Type B pancreatic cell (in vitro differentiated cells): ENCODE data around the gene PIEZO1. TPM values are rescaled to one million over a fixed set of nuclear protein-coding genes. Genes with fewer than 3 reads are reported as not detected.

ENCODE experiments used
- DNase-seq: peaks from one replicate; pipeline ENCODE4 v3.0.0; 2021; ENCODE audit warnings: mixed read lengths; ENCODE audit not compliant: unreplicated experiment; ENCODE audit errors: extremely low spot score
- H3K27ac Mint-ChIP-seq: 2 replicates; pipeline ENCODE4 v1.8.0; 2021; ENCODE audit warnings: mild to moderate bottlenecking, mixed read lengths
- H3K27me3 Mint-ChIP-seq: 2 replicates; pipeline ENCODE4 v1.8.0; 2021; ENCODE audit warnings: mixed read lengths
- H3K36me3 Mint-ChIP-seq: 2 replicates; pipeline ENCODE4 v1.8.0; 2021; ENCODE audit warnings: mixed read lengths
- H3K4me1 Mint-ChIP-seq: one replicate; pipeline ENCODE4 v1.8.0; 2021; ENCODE audit warnings: mixed read lengths; ENCODE audit not compliant: unreplicated experiment
- H3K4me3 Mint-ChIP-seq: 2 replicates; pipeline ENCODE4 v1.8.0; 2021; ENCODE audit warnings: mild to moderate bottlenecking, mixed read lengths
- H3K9me3 Mint-ChIP-seq: 2 replicates; pipeline ENCODE4 v1.8.0; 2021; ENCODE audit warnings: mixed read lengths
- total RNA-seq: library from RNA; stranded (reverse); gene quantifications from 2 replicates; pipeline ENCODE4 v1.2.1, GENCODE V29; 2021; ENCODE audit warnings: low replicate concordance
- TF ChIP-seq, protein P1 (sequence below): fragments of 200-600 bp; sonication (generic); conservative IDR thresholded peaks from 2 replicates; pipeline ENCODE4 v1.5.0; 2021; ENCODE audit warnings: antibody characterized with exemption, mild to moderate bottlenecking

The PIEZO1 gene
- total RNA-seq, 1 donor from 2014 or later, result 33.3 TPM

DNA sequence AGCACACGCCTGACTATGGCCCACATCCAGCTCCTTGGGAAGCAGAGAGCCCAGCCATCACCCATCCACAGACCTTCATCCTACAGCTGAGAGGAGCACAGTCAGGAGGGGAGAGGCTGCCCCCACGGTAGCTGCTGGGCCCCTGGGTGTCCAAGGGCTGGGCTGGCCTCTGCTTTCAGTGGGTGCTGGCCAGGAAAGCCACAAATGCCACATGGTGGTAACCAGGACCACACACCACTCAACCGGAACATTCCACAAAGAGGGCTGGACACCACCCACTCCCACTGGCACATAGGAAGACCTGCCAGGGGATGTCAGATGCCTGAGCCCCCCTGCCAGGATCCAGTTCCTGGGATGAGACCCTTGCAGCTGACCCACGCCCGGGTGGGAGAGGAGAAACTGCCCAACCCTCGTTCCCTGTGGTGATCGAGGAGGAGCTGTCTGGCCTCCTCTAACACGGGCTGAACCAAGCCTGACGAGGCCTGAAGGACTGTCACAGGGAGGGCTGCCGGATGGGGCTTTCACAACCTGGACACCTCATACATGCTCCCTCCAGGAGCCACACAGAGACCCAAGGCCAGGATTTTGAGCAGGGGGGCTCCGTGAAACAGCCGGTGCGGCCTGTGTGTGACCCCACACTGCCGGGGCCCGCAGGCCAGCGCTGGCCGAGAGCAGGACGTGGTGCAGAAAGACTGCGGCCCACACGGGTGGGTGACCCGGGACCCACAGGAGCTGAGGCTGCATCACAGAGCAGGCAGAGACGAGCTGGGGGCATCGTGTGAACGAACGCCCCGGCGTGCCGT is 30.7 kb downstream of the PIEZO1 start:
- Mint-ChIP-seq H3K27me3 (no peaks in the 10 kb centered on the region), H3K27ac (no peak overlapping the region), H3K36me3 (no peaks in the 10 kb centered on the region), H3K9me3 (no peaks in the 10 kb centered on the region), H3K4me1 (peaks cover 11% of the 10 kb centered on the region), H3K4me3 (no peak overlapping the region)
- DNase-seq, result no peak
- TF ChIP-seq, protein P1, sequence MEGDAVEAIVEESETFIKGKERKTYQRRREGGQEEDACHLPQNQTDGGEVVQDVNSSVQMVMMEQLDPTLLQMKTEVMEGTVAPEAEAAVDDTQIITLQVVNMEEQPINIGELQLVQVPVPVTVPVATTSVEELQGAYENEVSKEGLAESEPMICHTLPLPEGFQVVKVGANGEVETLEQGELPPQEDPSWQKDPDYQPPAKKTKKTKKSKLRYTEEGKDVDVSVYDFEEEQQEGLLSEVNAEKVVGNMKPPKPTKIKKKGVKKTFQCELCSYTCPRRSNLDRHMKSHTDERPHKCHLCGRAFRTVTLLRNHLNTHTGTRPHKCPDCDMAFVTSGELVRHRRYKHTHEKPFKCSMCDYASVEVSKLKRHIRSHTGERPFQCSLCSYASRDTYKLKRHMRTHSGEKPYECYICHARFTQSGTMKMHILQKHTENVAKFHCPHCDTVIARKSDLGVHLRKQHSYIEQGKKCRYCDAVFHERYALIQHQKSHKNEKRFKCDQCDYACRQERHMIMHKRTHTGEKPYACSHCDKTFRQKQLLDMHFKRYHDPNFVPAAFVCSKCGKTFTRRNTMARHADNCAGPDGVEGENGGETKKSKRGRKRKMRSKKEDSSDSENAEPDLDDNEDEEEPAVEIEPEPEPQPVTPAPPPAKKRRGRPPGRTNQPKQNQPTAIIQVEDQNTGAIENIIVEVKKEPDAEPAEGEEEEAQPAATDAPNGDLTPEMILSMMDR, result no peak

- Mint-ChIP-seq H3K27ac (no peak overlapping the region), H3K4me3 (no peak overlapping the region), H3K4me1 (peaks cover 6% of the 10 kb centered on the region), H3K9me3 (no peaks in the 10 kb centered on the region), H3K36me3 (no peaks in the 10 kb centered on the region), H3K27me3 (no peaks in the 10 kb centered on the region)
- TF ChIP-seq, protein P1, result no peak
- no peak for DNase-seq
Observed at GRCh38 chr16:88753602-88754001, 31.4 kb downstream of the PIEZO1 start.

GRCh38 chr16:88753191-88753590 is 31.8 kb downstream of the PIEZO1 start:
- no peak for DNase-seq
- H3K36me3 Mint-ChIP-seq, result no peaks in the 10 kb centered on the region
- no peak overlapping the region for H3K27ac Mint-ChIP-seq
- H3K4me3 Mint-ChIP-seq, result no peak overlapping the region
- no peaks in the 10 kb centered on the region for H3K9me3 Mint-ChIP-seq
- TF ChIP-seq, protein P1, result no peak
- peaks cover 4% of the 10 kb centered on the region for H3K4me1 Mint-ChIP-seq
- no peaks in the 10 kb centered on the region for H3K27me3 Mint-ChIP-seq

DNA sequence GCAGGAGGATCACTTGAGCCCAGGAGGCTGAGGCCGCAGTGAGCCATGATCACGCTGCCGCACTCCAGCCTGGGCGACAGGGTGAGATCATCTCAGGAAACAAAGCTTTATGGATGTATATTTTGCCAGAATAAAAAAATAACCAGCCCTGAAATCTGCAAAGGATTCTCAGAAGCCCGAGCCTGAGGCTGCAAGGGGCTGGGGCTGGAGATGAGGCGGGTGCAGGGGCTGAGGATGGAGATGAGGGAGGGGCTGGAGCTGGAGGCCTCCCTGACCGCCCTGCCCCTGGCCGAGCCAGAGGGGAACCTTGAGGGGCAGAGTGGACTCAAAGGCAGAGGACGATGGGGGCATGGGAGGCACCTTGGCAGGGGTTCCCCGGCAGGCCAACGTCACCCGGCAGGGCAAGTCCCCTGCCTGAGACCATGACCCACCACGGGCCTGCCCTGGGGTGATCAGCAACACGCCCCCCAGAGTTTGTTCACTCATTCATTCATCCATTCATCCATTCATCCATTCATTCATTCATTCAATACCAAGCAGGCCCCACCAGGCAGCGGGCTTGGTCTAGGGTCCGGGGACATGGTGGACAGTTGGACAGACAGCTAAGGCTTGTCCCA is 32.5 kb downstream of the PIEZO1 start:
- no peaks in the 10 kb centered on the region for H3K9me3 Mint-ChIP-seq
- no peak for DNase-seq
- H3K27me3 Mint-ChIP-seq, result no peaks in the 10 kb centered on the region
- H3K4me1 Mint-ChIP-seq, result peaks cover 4% of the 10 kb centered on the region
- TF ChIP-seq, protein P1, result no peak
- no peak overlapping the region for H3K4me3 Mint-ChIP-seq
- H3K36me3 Mint-ChIP-seq, result no peaks in the 10 kb centered on the region
- no peak overlapping the region for H3K27ac Mint-ChIP-seq

GRCh38 chr16:88750854-88751253 is 34.2 kb downstream of the PIEZO1 start:
- TF ChIP-seq, protein P1, result no peak
- no peak overlapping the region for H3K4me3 Mint-ChIP-seq
- no peaks in the 10 kb centered on the region for H3K36me3 Mint-ChIP-seq
- peaks cover 4% of the 10 kb centered on the region for H3K4me1 Mint-ChIP-seq
- no peak overlapping the region for H3K27ac Mint-ChIP-seq
- H3K9me3 Mint-ChIP-seq, result no peaks in the 10 kb centered on the region
- no peaks in the 10 kb centered on the region for H3K27me3 Mint-ChIP-seq
- no peak for DNase-seq
